NB4 (cell line): Measurements from ENCODE around the gene CARM1.
"Not testable (repeated sequence)": the region's sequence is repeated elsewhere in the genome, so short reads cannot be mapped to it uniquely, and the experiment has no call there.

Experiments used
- MYC ChIP-seq: IDR thresholded peaks from 2 replicates; pipeline ENCODE4 v1.6.1; 2011; ENCODE audit warnings: low read depth, low read length
- POLR2A ChIP-seq: IDR thresholded peaks from 2 replicates; pipeline ENCODE4 v1.6.1; 2011; ENCODE audit warnings: mild to moderate bottlenecking; ENCODE audit not compliant: insufficient read length; ENCODE audit errors: extremely low read depth
- TF ChIP-seq, protein P1 (sequence below): IDR thresholded peaks from one replicate; pipeline ENCODE4 v1.5.1; 2012; ENCODE audit warnings: low read depth, low read length
- TF ChIP-seq, protein P2 (sequence below): IDR thresholded peaks from 2 replicates; pipeline ENCODE4 v1.6.1; 2011; ENCODE audit warnings: low read depth, low read length

DNA sequence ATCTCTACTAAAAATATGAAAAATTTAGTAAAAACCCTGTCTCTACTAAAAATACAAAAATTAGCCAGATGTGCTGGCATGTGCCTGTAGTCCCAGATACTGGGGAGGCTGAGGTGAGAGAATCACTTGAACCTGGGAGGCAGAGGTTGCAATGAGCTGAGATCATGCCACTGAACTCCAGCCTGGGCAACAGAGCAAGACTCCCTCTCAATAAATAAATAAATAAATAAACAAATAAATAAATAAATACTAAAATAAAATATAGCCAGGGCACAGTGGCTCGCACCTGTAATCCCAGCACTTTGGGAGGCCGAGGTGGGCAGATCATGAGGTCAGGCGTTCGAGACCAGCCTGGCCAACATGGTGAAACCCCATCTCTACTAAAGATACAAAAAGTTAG lies 72.1 kb downstream of the CARM1 start:
- TF ChIP-seq, protein P1, sequence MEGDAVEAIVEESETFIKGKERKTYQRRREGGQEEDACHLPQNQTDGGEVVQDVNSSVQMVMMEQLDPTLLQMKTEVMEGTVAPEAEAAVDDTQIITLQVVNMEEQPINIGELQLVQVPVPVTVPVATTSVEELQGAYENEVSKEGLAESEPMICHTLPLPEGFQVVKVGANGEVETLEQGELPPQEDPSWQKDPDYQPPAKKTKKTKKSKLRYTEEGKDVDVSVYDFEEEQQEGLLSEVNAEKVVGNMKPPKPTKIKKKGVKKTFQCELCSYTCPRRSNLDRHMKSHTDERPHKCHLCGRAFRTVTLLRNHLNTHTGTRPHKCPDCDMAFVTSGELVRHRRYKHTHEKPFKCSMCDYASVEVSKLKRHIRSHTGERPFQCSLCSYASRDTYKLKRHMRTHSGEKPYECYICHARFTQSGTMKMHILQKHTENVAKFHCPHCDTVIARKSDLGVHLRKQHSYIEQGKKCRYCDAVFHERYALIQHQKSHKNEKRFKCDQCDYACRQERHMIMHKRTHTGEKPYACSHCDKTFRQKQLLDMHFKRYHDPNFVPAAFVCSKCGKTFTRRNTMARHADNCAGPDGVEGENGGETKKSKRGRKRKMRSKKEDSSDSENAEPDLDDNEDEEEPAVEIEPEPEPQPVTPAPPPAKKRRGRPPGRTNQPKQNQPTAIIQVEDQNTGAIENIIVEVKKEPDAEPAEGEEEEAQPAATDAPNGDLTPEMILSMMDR: not testable (repeated sequence)
- TF ChIP-seq POLR2A, MYC: not testable (repeated sequence)
- TF ChIP-seq, protein P2, sequence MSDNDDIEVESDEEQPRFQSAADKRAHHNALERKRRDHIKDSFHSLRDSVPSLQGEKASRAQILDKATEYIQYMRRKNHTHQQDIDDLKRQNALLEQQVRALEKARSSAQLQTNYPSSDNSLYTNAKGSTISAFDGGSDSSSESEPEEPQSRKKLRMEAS: not testable (repeated sequence)
